Measurements from ENCODE around the gene PCDHA4.

- TF ChIP-seq CTCF (conservative IDR thresholded peaks at IDR 0.05 in 1 of 2, IDR thresholded peaks at IDR 0.05 in 1 of 2; ENCODE audit: low read depth in 1 of 2, low read length in 2 of 2) (no peak), EZH2 (IDR thresholded peaks at IDR 0.05; ENCODE audit: low read length, missing control alignments) (no peak)
These were observed 21.0 kb downstream of the PCDHA4 start, which contains the start of gene PCDHA6 for GRCh38 chr5:140827704-140828361.
